Panc1 (cell line): Measurements from ENCODE around the gene GZF1. TPM values are rescaled to one million over a fixed set of nuclear protein-coding genes. Genes with fewer than 3 reads are reported as not detected.

Experiments used
- ATAC-seq: fragments of 200-7000 bp; cut with Tn5 transposase; 2 replicates; pipeline ENCODE4 v1.9.1; 2020; ENCODE audit warnings: mild to moderate bottlenecking, moderate library complexity
- BruUV-seq: library from RNA; stranded (reverse); fragments of 400-500 nt; replicated peaks from 2 replicates; lab custom pipeline; 2021; lab: Mats Ljungman, UMichigan
- CTCF ChIA-PET: fragments of 300-600 bp; sonication (Branson Sonifier 250); formaldehyde crosslinking; loops from one replicate; lab custom pipeline; 2022; ENCODE audit warnings: antibody characterized with exemption; lab: Charles Lee
- POLR2A ChIA-PET: fragments of 300-600 bp; sonication (Branson Sonifier 250); formaldehyde crosslinking; loops from one replicate; lab custom pipeline; 2022; ENCODE audit warnings: antibody characterized with exemption; lab: Charles Lee
- DNase-seq: peaks from one replicate; pipeline ENCODE4 v3.0.0-alpha.2; 2010; ENCODE audit warnings: low read depth, low spot score
- H3K27ac ChIP-seq: 2 replicates; pipeline ENCODE4 v1.5.1; 2011; ENCODE audit warnings: mild to moderate bottlenecking, low read length, inconsistent platforms
- H3K27me3 ChIP-seq: fragments of 200-500 bp; sonication (Bioruptor generic); 2 replicates; pipeline ENCODE4 v1.6.0; 2014; ENCODE audit warnings: low read length, inconsistent platforms; ENCODE audit not compliant: control insufficient read depth, insufficient read depth
- H3K36me3 ChIP-seq: fragments of 200-500 bp; sonication (Bioruptor generic); 2 replicates; pipeline ENCODE4 v1.5.1; 2014; ENCODE audit warnings: inconsistent platforms, mild to moderate bottlenecking, low read length, moderate library complexity; ENCODE audit not compliant: control insufficient read depth, insufficient read depth
- H3K4me1 ChIP-seq: 2 replicates; pipeline ENCODE4 v1.5.1; 2011; ENCODE audit warnings: inconsistent platforms, mild to moderate bottlenecking, low read length, moderate library complexity; ENCODE audit not compliant: control insufficient read depth, insufficient read depth
- H3K4me3 ChIP-seq, 2 experiments: 2 replicates each; pipeline ENCODE4 v1.5.1; 2011 to 2012; ENCODE audit warnings: low read depth in 2 of 2, low read length in 2 of 2, mild to moderate bottlenecking in 2 of 2, inconsistent platforms in 1 of 2, moderate library complexity in 1 of 2
- H3K9me3 ChIP-seq: fragments of 200-500 bp; sonication (Bioruptor generic); 2 replicates; pipeline ENCODE4 v1.5.1; 2014; ENCODE audit warnings: low read depth, mild to moderate bottlenecking, inconsistent platforms, low read length, moderate library complexity; ENCODE audit not compliant: control insufficient read depth, insufficient read depth
- CTCF ChIP-seq: fragments of 450-650 bp; IDR thresholded peaks from 2 replicates; pipeline ENCODE4 v1.5.1; 2017; ENCODE audit warnings: mild to moderate bottlenecking
- POLR2AphosphoS5 ChIP-seq: IDR thresholded peaks from 2 replicates; pipeline ENCODE4 v1.6.1; 2012; ENCODE audit warnings: mild to moderate bottlenecking, low read depth, low read length, moderate library complexity
- REST ChIP-seq, 2 experiments: IDR thresholded peaks; 2 replicates each; pipeline ENCODE4 v1.6.1; 2011 to 2012; ENCODE audit warnings: low read depth in 2 of 2, control low read depth in 1 of 2, low read length in 1 of 2, mild to moderate bottlenecking in 1 of 2, moderate library complexity in 1 of 2; ENCODE audit not compliant: insufficient read depth in 1 of 2
- SIN3A ChIP-seq: IDR thresholded peaks from 2 replicates; pipeline ENCODE4 v1.6.1; 2012; ENCODE audit warnings: low read depth, mild to moderate bottlenecking, low read length, moderate library complexity, borderline replicate concordance; ENCODE audit not compliant: insufficient read depth
- TCF7L2 ChIP-seq: IDR thresholded peaks from 2 replicates; pipeline ENCODE4 v1.6.1; 2011; ENCODE audit warnings: mild to moderate bottlenecking, low read depth, low read length, inconsistent platforms
- in situ Hi-C: cut with HindIII; loops from 2 replicates; pipeline ENCODE4 v1.10.0; 2016; ENCODE audit warnings: low sequenced_read_pairs, low pct_unique_long_range_greater_than_20kb
- intact Hi-C: fragments of 100-400 bp; cut with micrococcal nuclease; formaldehyde crosslinking; loops from one replicate; pipeline ENCODE4 v1.10.0; 2022; ENCODE audit not compliant: unreplicated experiment
- total RNA-seq: library from RNA; stranded (reverse); gene quantifications from one replicate; pipeline ENCODE4 v1.2.1, GENCODE V29; 2021; ENCODE audit not compliant: unreplicated experiment

GZF1 gene
- total RNA-seq, 1 experiment from 2014 or later: 18.0 TPM

- peaks cover 4% of the 10 kb centered on the region for H3K4me1 ChIP-seq
- TF ChIP-seq REST (IDR thresholded peaks at IDR 0.05; ENCODE audit: insufficient read depth in 1 of 2, low read depth in 2 of 2, low read length in 1 of 2) (no peak), SIN3A (no peak), POLR2AphosphoS5 (no peak), CTCF (no peak), TCF7L2 (no peak)
- DNase-seq: no peak
- no peak overlapping the region for H3K4me3 ChIP-seq
- in situ Hi-C loops: no loop called here
- intact Hi-C loops: no loop called here
- BruUV-seq: no TSS peak
- no peaks in the 10 kb centered on the region for H3K27me3 ChIP-seq
- H3K36me3 ChIP-seq: no peaks in the 10 kb centered on the region
- ChIA-PET POLR2A (no interaction called here), CTCF (no interaction called here)
- no peaks in the 10 kb centered on the region for H3K9me3 ChIP-seq
- ATAC-seq: no peak
- no peak overlapping the region for H3K27ac ChIP-seq
These were observed 52.0 kb downstream of the GZF1 start for GRCh38 chr20:23413862-23414422.

DNA sequence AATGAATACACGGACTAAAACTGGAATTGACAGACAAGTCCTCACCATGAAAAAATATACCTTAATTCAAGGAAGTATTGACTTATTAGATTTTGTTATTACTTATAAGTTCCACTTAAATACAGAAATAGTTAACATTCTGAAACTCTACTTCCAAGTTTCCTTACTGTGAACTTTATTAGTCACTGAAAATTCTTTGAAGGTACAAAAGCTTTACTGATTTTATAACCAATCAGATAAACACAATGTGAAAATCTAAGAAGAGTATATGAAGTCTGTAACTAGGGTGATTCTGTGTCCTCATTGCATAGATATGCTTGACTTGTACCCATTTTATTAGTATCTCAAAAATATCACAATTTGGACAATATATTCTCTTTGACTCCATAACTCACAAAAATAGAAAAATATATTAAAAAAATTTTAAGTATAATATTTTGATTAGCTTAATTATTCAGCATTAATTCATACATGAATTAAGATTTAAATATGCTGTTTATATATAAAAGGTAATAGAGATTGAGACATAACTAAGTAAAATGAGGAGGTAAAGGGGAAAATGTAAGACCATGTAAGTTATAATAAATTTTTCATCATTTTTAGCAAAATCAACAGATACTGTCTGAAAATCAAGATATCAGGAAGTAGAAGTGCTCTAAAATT is 52.7 kb downstream of the GZF1 start:
- Histone ChIP-seq H3K4me3 (no peak overlapping the region), H3K9me3 (no peaks in the 10 kb centered on the region), H3K27ac (no peak overlapping the region), H3K27me3 (no peaks in the 10 kb centered on the region), H3K36me3 (no peaks in the 10 kb centered on the region), H3K4me1 (peaks cover 9% of the 10 kb centered on the region)
- intact Hi-C loops (no loop called here), in situ Hi-C loops (no loop called here)
- DNase-seq: no peak
- ChIA-PET CTCF (no interaction called here), POLR2A (no interaction called here)
- TF ChIP-seq POLR2AphosphoS5 (no peak), CTCF (no peak), TCF7L2 (no peak)
- ATAC-seq: no peak
- no TSS peak for BruUV-seq
